Bronchial epithelial cell (primary cell): ENCODE measurements around the gene FAM240B. TPM values are rescaled to one million over a fixed set of nuclear protein-coding genes. Genes with fewer than 3 reads are reported as not detected.
A peak's percentile ranks its signal among the peaks of the same experiment; 100 is the strongest.

Source experiments
- DNase-seq: peaks from one replicate; pipeline ENCODE4 v3.0.0-alpha.2; 2010; ENCODE audit warnings: low read depth
- FAIRE-seq: peaks from 2 replicates; lab custom pipeline; 2011; peaks lifted over from hg19 to GRCh38; lab: Jason Lieb, UNC
- H3K27me3 ChIP-seq: 2 replicates; pipeline ENCODE4 v1.5.1; 2011; ENCODE audit warnings: low read length; ENCODE audit not compliant: control insufficient read depth, insufficient read depth
- H3K36me3 ChIP-seq: 2 replicates; pipeline ENCODE4 v1.5.1; 2011; ENCODE audit warnings: low read length; ENCODE audit not compliant: control insufficient read depth, insufficient read depth
- H3K4me3 ChIP-seq: 2 replicates; pipeline ENCODE4 v1.5.1; 2011; ENCODE audit warnings: mild to moderate bottlenecking, low read depth, low read length, control low read depth
- total RNA-seq: library from RNA; depleted of rRNA; stranded (reverse); fragments of >200 nt; gene quantifications from 2 replicates; pipeline ENCODE4 v1.2.1, GENCODE V29; 2014
- TF ChIP-seq, protein P1 (sequence below): IDR thresholded peaks from 2 replicates; pipeline ENCODE4 v1.5.1; 2011; ENCODE audit warnings: mild to moderate bottlenecking, moderate library complexity, low read length, control low read depth, inconsistent platforms; ENCODE audit not compliant: insufficient read depth, severe bottlenecking

The FAM240B gene
- total RNA-seq, 1 donor from 2014 or later, result not detected

GRCh38 chr9:38662763-38663593 lies 57.0 kb downstream of the FAM240B start:
- DNase-seq, result no peak
- no peak for FAIRE-seq

GRCh38 chr9:38659538-38659937 lies 60.4 kb downstream of the FAM240B start:
- TF ChIP-seq, protein P1, sequence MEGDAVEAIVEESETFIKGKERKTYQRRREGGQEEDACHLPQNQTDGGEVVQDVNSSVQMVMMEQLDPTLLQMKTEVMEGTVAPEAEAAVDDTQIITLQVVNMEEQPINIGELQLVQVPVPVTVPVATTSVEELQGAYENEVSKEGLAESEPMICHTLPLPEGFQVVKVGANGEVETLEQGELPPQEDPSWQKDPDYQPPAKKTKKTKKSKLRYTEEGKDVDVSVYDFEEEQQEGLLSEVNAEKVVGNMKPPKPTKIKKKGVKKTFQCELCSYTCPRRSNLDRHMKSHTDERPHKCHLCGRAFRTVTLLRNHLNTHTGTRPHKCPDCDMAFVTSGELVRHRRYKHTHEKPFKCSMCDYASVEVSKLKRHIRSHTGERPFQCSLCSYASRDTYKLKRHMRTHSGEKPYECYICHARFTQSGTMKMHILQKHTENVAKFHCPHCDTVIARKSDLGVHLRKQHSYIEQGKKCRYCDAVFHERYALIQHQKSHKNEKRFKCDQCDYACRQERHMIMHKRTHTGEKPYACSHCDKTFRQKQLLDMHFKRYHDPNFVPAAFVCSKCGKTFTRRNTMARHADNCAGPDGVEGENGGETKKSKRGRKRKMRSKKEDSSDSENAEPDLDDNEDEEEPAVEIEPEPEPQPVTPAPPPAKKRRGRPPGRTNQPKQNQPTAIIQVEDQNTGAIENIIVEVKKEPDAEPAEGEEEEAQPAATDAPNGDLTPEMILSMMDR, result no peak
- no peak for FAIRE-seq
- no peaks in the 10 kb centered on the region for H3K27me3 ChIP-seq
- H3K36me3 ChIP-seq, result no peaks in the 10 kb centered on the region
- no peak for DNase-seq
- H3K4me3 ChIP-seq, result no peak overlapping the region

More at GRCh38 chr9:38662763-38663593, 57.0 kb downstream of the FAM240B start:
- TF ChIP-seq, protein P1, result peak; percentile 28
- H3K4me3 ChIP-seq, result no peak overlapping the region
- H3K27me3 ChIP-seq, result no peaks in the 10 kb centered on the region
- no peaks in the 10 kb centered on the region for H3K36me3 ChIP-seq

DNA sequence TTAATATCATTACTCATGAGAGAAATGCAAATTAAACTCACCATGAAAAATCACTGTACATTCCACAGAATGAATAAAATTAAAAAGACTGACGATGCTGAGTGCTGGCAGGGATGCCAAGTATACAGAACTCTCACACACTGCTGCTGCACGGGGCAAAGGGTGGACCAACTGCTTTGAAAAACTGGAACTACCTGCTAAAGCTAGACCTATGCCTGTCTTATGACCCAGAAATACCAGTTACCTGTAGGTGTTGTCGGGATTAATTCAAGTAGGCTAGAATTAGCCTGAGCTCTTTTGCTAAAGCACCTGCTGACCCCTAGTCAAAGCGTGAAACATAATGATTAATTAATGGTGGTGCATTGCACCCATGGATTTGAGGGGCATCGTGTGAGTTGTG lies 63.0 kb downstream of the FAM240B start:
- no peak for FAIRE-seq
- no peak for DNase-seq
- Histone ChIP-seq H3K4me3 (no peak overlapping the region), H3K27me3 (peaks cover 2% of the 10 kb centered on the region), H3K36me3 (no peaks in the 10 kb centered on the region)
- TF ChIP-seq, protein P1, result no peak

DNA sequence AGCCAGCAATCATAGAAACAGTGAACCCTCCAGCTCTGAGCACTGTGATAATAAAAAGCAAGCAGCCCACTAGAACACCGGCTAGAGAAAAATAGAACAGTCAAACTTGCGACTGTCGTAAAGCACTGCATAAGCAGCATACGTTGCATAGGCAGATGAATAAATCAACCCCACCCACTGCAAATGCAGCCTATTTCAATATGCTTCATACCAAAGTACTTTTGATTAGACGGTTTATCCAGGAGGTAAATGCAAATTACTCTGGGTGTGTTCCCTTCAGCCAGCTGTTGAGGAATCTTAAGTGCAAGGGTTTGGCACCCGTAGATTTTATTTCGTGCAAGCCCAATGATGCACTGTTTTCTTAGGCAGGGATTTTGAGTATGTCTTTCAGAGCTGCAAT lies 67.4 kb downstream of the FAM240B start:
- Histone ChIP-seq H3K4me3 (no peak overlapping the region), H3K27me3 (peaks cover 2% of the 10 kb centered on the region), H3K36me3 (no peaks in the 10 kb centered on the region)
- TF ChIP-seq, protein P1, result no peak
- FAIRE-seq (no peak), DNase-seq (no peak)

DNA sequence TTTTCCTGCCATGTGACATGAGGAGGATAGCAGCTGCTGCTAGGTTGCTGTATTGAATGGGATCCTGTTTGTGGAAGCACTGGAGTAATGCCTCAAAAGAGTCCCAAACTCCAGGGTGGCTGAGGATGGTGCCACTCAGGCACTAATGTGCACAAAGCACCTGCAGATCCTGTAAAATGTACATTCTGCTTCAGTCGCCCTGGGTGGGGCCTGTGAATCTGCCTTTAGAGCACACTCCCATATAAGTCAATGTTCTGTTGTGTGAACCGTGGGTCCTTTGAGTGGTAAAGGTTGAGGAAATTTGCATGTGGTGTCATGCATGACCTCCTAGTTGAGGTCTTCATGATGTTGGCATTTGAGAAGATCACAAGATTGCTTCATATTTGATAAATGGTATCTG lies 67.9 kb downstream of the FAM240B start:
- no peak for FAIRE-seq

More for the DNA sequence above, 67.9 kb downstream of the FAM240B start:
- no peak for DNase-seq
- Histone ChIP-seq H3K4me3 (no peak overlapping the region), H3K36me3 (no peaks in the 10 kb centered on the region), H3K27me3 (peaks cover 2% of the 10 kb centered on the region)
- TF ChIP-seq, protein P1, result no peak
